ENCODE data around the gene FOXD3.

The FOXD3 gene

GRCh38 chr1:63322114-63322943 lies at the start of gene FOXD3:
TSS of gene FOXD3 (plus strand) at chr1:63322567. CDS start at chr1:63323059, 492 bp downstream.
- peak; percentile 56 for DNase-seq

- DNase-seq = no peak
Measured at GRCh38 chr1:63272811-63273210, 49.6 kb upstream of the FOXD3 start.

- DNase-seq = no peak
Measured at GRCh38 chr1:63274371-63274770, 48.0 kb upstream of the FOXD3 start.

GRCh38 chr1:63274979-63275378 lies 47.4 kb upstream of the FOXD3 start:
- no peak for DNase-seq

- peak; percentile 51 for DNase-seq
Measured at GRCh38 chr1:63276624-63277023, 45.7 kb upstream of the FOXD3 start.

- DNase-seq = peak; percentile 40
Measured at GRCh38 chr1:63277195-63278192, 44.9 kb upstream of the FOXD3 start.

- no peak for DNase-seq
Measured at GRCh38 chr1:63281753-63282152, 40.6 kb upstream of the FOXD3 start.

- DNase-seq = no peak
Measured at GRCh38 chr1:63289135-63289534, 33.2 kb upstream of the FOXD3 start.

GRCh38 chr1:63294803-63295594 lies 27.4 kb upstream of the FOXD3 start:
- DNase-seq = no peak

- DNase-seq = no peak
Measured at GRCh38 chr1:63304410-63304809, 18.0 kb upstream of the FOXD3 start.

- DNase-seq = no peak
Measured at GRCh38 chr1:63305043-63305442, 17.3 kb upstream of the FOXD3 start.

GRCh38 chr1:63307196-63307794 lies 15.1 kb upstream of the FOXD3 start:
- DNase-seq = no peak

GRCh38 chr1:63316598-63316983 lies 5.8 kb upstream of the FOXD3 start:
- no peak for DNase-seq

- DNase-seq = peak; percentile 86
Measured at GRCh38 chr1:63316984-63317816, 5.2 kb upstream of the FOXD3 start.

- DNase-seq = no peak
Measured at GRCh38 chr1:63317817-63318152, 4.6 kb upstream of the FOXD3 start.

GRCh38 chr1:63318201-63318979 lies 4.0 kb upstream of the FOXD3 start:
- DNase-seq = no peak

GRCh38 chr1:63319046-63320021 lies 3.0 kb upstream of the FOXD3 start:
- no peak for DNase-seq

- DNase-seq = no peak
Measured at GRCh38 chr1:63320022-63320721, 2.2 kb upstream of the FOXD3 start.

All from NCI-H69 (cell line).